GM23248 (cell line): ENCODE data around the gene BEAN1. TPM values are rescaled to one million over a fixed set of nuclear protein-coding genes. Genes with fewer than 3 reads are reported as not detected.

Experiments
- DNase-seq: peaks from one replicate; pipeline ENCODE4 v3.0.0-alpha.2; 2015
- H2AFZ ChIP-seq: fragments of 200-600 bp; sonication (generic); 2 replicates; pipeline ENCODE4 v1.6.1; 2016; ENCODE audit warnings: antibody characterized with exemption
- H3F3A ChIP-seq: fragments of 200-600 bp; sonication (generic); 2 replicates; pipeline ENCODE4 v1.6.1; 2016; ENCODE audit warnings: mild to moderate bottlenecking, antibody characterized with exemption, mixed run types; ENCODE audit not compliant: insufficient read depth
- H3K27ac ChIP-seq: fragments of 200-600 bp; sonication (generic); 2 replicates; pipeline ENCODE4 v1.5.1; 2016; ENCODE audit warnings: mild to moderate bottlenecking
- H3K27me3 ChIP-seq: fragments of 200-600 bp; sonication (generic); replicated peaks from 2 replicates; pipeline ENCODE4 v1.6.1; 2016; ENCODE audit warnings: mild to moderate bottlenecking; ENCODE audit not compliant: insufficient read depth
- H3K36me3 ChIP-seq: fragments of 200-600 bp; sonication (generic); 2 replicates; pipeline ENCODE4 v1.6.1; 2016; ENCODE audit warnings: low read depth, mild to moderate bottlenecking
- H3K4me1 ChIP-seq: fragments of 200-600 bp; sonication (generic); 2 replicates; pipeline ENCODE4 v1.6.1; 2016; ENCODE audit warnings: mild to moderate bottlenecking; ENCODE audit not compliant: insufficient read depth
- H3K4me2 ChIP-seq: fragments of 200-600 bp; sonication (generic); one replicate; pipeline ENCODE4 v1.6.1; 2016; ENCODE audit warnings: mild to moderate bottlenecking; ENCODE audit not compliant: unreplicated experiment
- H3K4me3 ChIP-seq: fragments of 200-600 bp; sonication (generic); 2 replicates; pipeline ENCODE4 v1.5.1; 2016; ENCODE audit warnings: mild to moderate bottlenecking
- H3K79me2 ChIP-seq: fragments of 200-600 bp; sonication (generic); 2 replicates; pipeline ENCODE4 v1.6.1; 2016; ENCODE audit warnings: mild to moderate bottlenecking; ENCODE audit not compliant: insufficient read depth
- H3K9ac ChIP-seq: fragments of 200-600 bp; sonication (generic); 2 replicates; pipeline ENCODE4 v1.6.1; 2016; ENCODE audit warnings: mild to moderate bottlenecking
- H3K9me2 ChIP-seq: fragments of 200-600 bp; sonication (generic); 2 replicates; pipeline ENCODE4 v1.6.1; 2016; ENCODE audit warnings: mixed run types, mild to moderate bottlenecking, moderate library complexity; ENCODE audit not compliant: insufficient read depth
- H3K9me3 ChIP-seq: fragments of 200-600 bp; sonication (generic); one replicate; pipeline ENCODE4 v1.6.1; 2017; ENCODE audit warnings: low read depth
- H4K20me1 ChIP-seq: fragments of 200-600 bp; sonication (generic); 2 replicates; pipeline ENCODE4 v1.6.0; 2016; ENCODE audit not compliant: insufficient read depth
- EZH2 ChIP-seq: fragments of 200-600 bp; sonication (generic); IDR thresholded peaks from 2 replicates; pipeline ENCODE4 v1.6.1; 2018; ENCODE audit warnings: antibody characterized with exemption, mild to moderate bottlenecking; ENCODE audit not compliant: insufficient read depth, poor library complexity, severe bottlenecking
- EZH2phosphoT487 ChIP-seq: fragments of 200-600 bp; sonication (generic); IDR thresholded peaks from 2 replicates; pipeline ENCODE4 v1.6.1; 2018; ENCODE audit warnings: antibody characterized with exemption, moderate library complexity, mild to moderate bottlenecking, low read depth; ENCODE audit not compliant: insufficient read depth
- WGBS, 2 experiments: methylation state at CpG; one replicate each; pipeline ENCODE4 v1.1.6; 2015 to 2017; ENCODE audit warnings: low lambda C conversion rate in 2 of 2, low coverage in 1 of 2; ENCODE audit errors: missing lambda C conversion rate in 2 of 2; 5-methylcytosine and 5-hydroxymethylcytosine counted together
- in situ Hi-C: fragments of 300-500 bp; cut with MboI; formaldehyde crosslinking; loops from 2 replicates; pipeline ENCODE4 v1.15.0; 2020
- polyA plus RNA-seq: library from polyadenylated mRNA; unstranded; fragments of >200 nt; fragmentation: Nextera tagmentation; extraction: Ambion mirVana; gene quantifications from 2 replicates; pipeline ENCODE4 v1.2.1, GENCODE V29; 2016
- total RNA-seq: library from RNA; depleted of rRNA; stranded (reverse); fragments of >200 nt; shearing (Covaris generic); gene quantifications from 2 replicates; pipeline ENCODE4 v1.2.3, GENCODE V29; 2014

The BEAN1 gene
- total and polyA plus RNA-seq, 2 experiments from 2014 or later: 0.32 to 0.50 TPM

- DNase-seq: no peak
- Histone ChIP-seq H3K9me3 (no peaks in the 10 kb centered on the region), H2AFZ (no peak overlapping the region), H3K4me3 (no peak overlapping the region), H3K9ac (no peak overlapping the region), H3K36me3 (no peaks in the 10 kb centered on the region), H3K9me2 (no peaks in the 10 kb centered on the region), H4K20me1 (no peaks in the 10 kb centered on the region), H3K4me2 (no peak overlapping the region), H3K4me1 (peaks cover 10% of the 10 kb centered on the region), H3K27me3 (no peaks in the 10 kb centered on the region), H3F3A (0 out of 2 replicates have a peak, but pooled peaks cover 6% of the 10 kb centered on the region), H3K79me2 (no peaks in the 10 kb centered on the region), H3K27ac (no peak overlapping the region)
- WGBS, 2 experiments: 74 to 80% methylated on average over 5 of the region's 5 CpGs
- no peak for TF ChIP-seq EZH2phosphoT487
- in situ Hi-C loops: loop anchor here (10.0 kb wide), 1 partner anchor 85 kb away; no protein-coding TSS in a partner anchor
Observed at GRCh38 chr16:66489818-66490217, 62.7 kb downstream of the BEAN1 start.

- no peaks in the 10 kb centered on the region for H3K9me3 ChIP-seq
- no peaks in the 10 kb centered on the region for H3K36me3 ChIP-seq
- 0 out of 2 replicates have a peak, but pooled peaks cover 6% of the 10 kb centered on the region for H3F3A ChIP-seq
- no peaks in the 10 kb centered on the region for H3K9me2 ChIP-seq
- no peaks in the 10 kb centered on the region for H4K20me1 ChIP-seq
- H3K79me2 ChIP-seq: no peaks in the 10 kb centered on the region
- H3K4me1 ChIP-seq: peaks cover 10% of the 10 kb centered on the region
- in situ Hi-C loops: no loop called here
- H3K27me3 ChIP-seq: no peaks in the 10 kb centered on the region
- 76 to 77% methylated on average over 8 of the region's 8 CpGs for WGBS, 2 experiments
- H3K4me3 ChIP-seq: no peak overlapping the region
- no peak overlapping the region for H3K9ac ChIP-seq
- TF ChIP-seq EZH2 (no peak), EZH2phosphoT487 (no peak)
- no peak for DNase-seq
- no peak overlapping the region for H2AFZ ChIP-seq
- no peak overlapping the region for H3K27ac ChIP-seq
- H3K4me2 ChIP-seq: no peak overlapping the region
Observed at GRCh38 chr16:66490774-66491715, 64.0 kb downstream of the BEAN1 start.

- no peak overlapping the region for H3K9ac ChIP-seq
- H3K27ac ChIP-seq: no peak overlapping the region
- H3K9me3 ChIP-seq: no peaks in the 10 kb centered on the region
- WGBS, 2 experiments: 86 to 92% methylated on average over 7 of the region's 7 CpGs
- no peak overlapping the region for H2AFZ ChIP-seq
- H3K36me3 ChIP-seq: no peaks in the 10 kb centered on the region
- H3K4me2 ChIP-seq: no peak overlapping the region
- no peak for TF ChIP-seq EZH2
- no peak for TF ChIP-seq EZH2phosphoT487
- H3K9me2 ChIP-seq: no peaks in the 10 kb centered on the region
- no peaks in the 10 kb centered on the region for H3K27me3 ChIP-seq
- H3K4me3 ChIP-seq: no peak overlapping the region
- H4K20me1 ChIP-seq: no peaks in the 10 kb centered on the region
- no peak for DNase-seq
- in situ Hi-C loops: no loop called here
- H3F3A ChIP-seq: 0 out of 2 replicates have a peak, but pooled peaks cover 6% of the 10 kb centered on the region
- no peaks in the 10 kb centered on the region for H3K79me2 ChIP-seq
- peaks cover 7% of the 10 kb centered on the region for H3K4me1 ChIP-seq
Observed at GRCh38 chr16:66491716-66492064, 64.6 kb downstream of the BEAN1 start.

- Histone ChIP-seq H3K9ac (no peak overlapping the region), H3K36me3 (no peaks in the 10 kb centered on the region), H3K9me3 (no peaks in the 10 kb centered on the region), H3K27ac (no peak overlapping the region), H3K79me2 (no peaks in the 10 kb centered on the region), H2AFZ (no peak overlapping the region), H3K4me1 (no peaks in the 10 kb centered on the region), H3K4me3 (no peak overlapping the region), H3K9me2 (no peaks in the 10 kb centered on the region), H3K4me2 (no peak overlapping the region), H3F3A (no peaks in the 10 kb centered on the region), H3K27me3 (no peaks in the 10 kb centered on the region), H4K20me1 (no peaks in the 10 kb centered on the region)
- in situ Hi-C loops: no loop called here
- WGBS, 2 experiments: 87 to 90% methylated on average over 14 of the region's 14 CpGs
- TF ChIP-seq EZH2phosphoT487 (no peak), EZH2 (no peak)
- DNase-seq: no peak
Observed at GRCh38 chr16:66493490-66494401, 66.7 kb downstream of the BEAN1 start.
